GM06990 (cell line): ENCODE measurements around the gene SLC25A38.

Experiments
- DNase-seq: peaks from one replicate; pipeline ENCODE4 v3.0.0-alpha.2; 2011; ENCODE audit not compliant: insufficient read length; ENCODE audit errors: extremely low read depth
- H3K27me3 ChIP-seq: replicated peaks from 2 replicates; pipeline ENCODE4 v1.6.0; 2011; ENCODE audit warnings: low read length; ENCODE audit not compliant: control insufficient read depth, insufficient read depth
- H3K36me3 ChIP-seq: 2 replicates; pipeline ENCODE4 v1.5.1; 2011; ENCODE audit warnings: low read length; ENCODE audit not compliant: control insufficient read depth, insufficient read depth
- H3K4me3 ChIP-seq: replicated peaks from 2 replicates; pipeline ENCODE4 v1.5.1; 2011; ENCODE audit warnings: low read depth, mild to moderate bottlenecking, control low read depth, low read length
- CTCF ChIP-seq: IDR thresholded peaks from 2 replicates; pipeline ENCODE4 v1.5.1; 2011; ENCODE audit warnings: low read length, control low read depth, mild to moderate bottlenecking, inconsistent platforms; ENCODE audit not compliant: insufficient read depth, poor library complexity, severe bottlenecking

SLC25A38 gene

GRCh38 chr3:39385456-39386090 lies 2.4 kb downstream of the SLC25A38 start:
- H3K4me3 ChIP-seq = no peak overlapping the region
- TF ChIP-seq CTCF = no peak
- H3K27me3 ChIP-seq = no peaks in the 10 kb centered on the region
- H3K36me3 ChIP-seq = no peaks in the 10 kb centered on the region
- DNase-seq = no peak

- no peak for DNase-seq
- TF ChIP-seq CTCF = no peak
Observed at GRCh38 chr3:39386318-39386717, 3.1 kb downstream of the SLC25A38 start.

GRCh38 chr3:39387411-39387975 lies 4.3 kb downstream of the SLC25A38 start:
- Histone ChIP-seq H3K27me3 (no peaks in the 10 kb centered on the region), H3K4me3 (no peak overlapping the region), H3K36me3 (peaks cover 7% of the 10 kb centered on the region)
- no peak for DNase-seq
- TF ChIP-seq CTCF = no peak

More at GRCh38 chr3:39386318-39386717, 3.1 kb downstream of the SLC25A38 start:
- H3K36me3 ChIP-seq = peaks cover 2% of the 10 kb centered on the region
- no peak overlapping the region for H3K4me3 ChIP-seq
- no peaks in the 10 kb centered on the region for H3K27me3 ChIP-seq

- no peak for TF ChIP-seq CTCF
- Histone ChIP-seq H3K4me3 (no peak overlapping the region), H3K36me3 (peaks cover 8% of the 10 kb centered on the region), H3K27me3 (no peaks in the 10 kb centered on the region)
- DNase-seq = no peak
Observed at GRCh38 chr3:39388153-39388552, 5.0 kb downstream of the SLC25A38 start.

- Histone ChIP-seq H3K4me3 (peak overlapping the region; percentile 20), H3K36me3 (peaks cover 8% of the 10 kb centered on the region), H3K27me3 (no peaks in the 10 kb centered on the region)
- TF ChIP-seq CTCF = no peak
- DNase-seq = peak; percentile 62
Observed at GRCh38 chr3:39388741-39389248, 5.6 kb downstream of the SLC25A38 start.

- no peak for DNase-seq
- Histone ChIP-seq H3K27me3 (no peaks in the 10 kb centered on the region), H3K4me3 (no peak overlapping the region), H3K36me3 (peaks cover 8% of the 10 kb centered on the region)
- TF ChIP-seq CTCF = no peak
Observed at GRCh38 chr3:39390181-39390580, 7.0 kb downstream of the SLC25A38 start.
